Measurements from ENCODE around the gene TUBGCP2. TPM values are rescaled to one million over a fixed set of nuclear protein-coding genes. Genes with fewer than 3 reads are reported as not detected.

TUBGCP2 gene
- polyA plus RNA-seq, 3 donors, result 21.0 to 35.0 (median 26.8) TPM

GRCh38 chr10:133262696-133263095 lies 46.0 kb downstream of the TUBGCP2 start:
- WGBS, 3 donors, result 87 to 89% (median 88%) methylated on average over 12 to 14 of the region's 14 CpGs
- H3K27ac ChIP-seq (ENCODE audit: low read depth, low read length), result no peak overlapping the region

- peak overlapping the region; percentile 56 for H3K27ac ChIP-seq (ENCODE audit: low read depth, low read length)
- 1 to 3% (median 1%) methylated on average over 11 to 77 of the region's 79 CpGs for WGBS, 3 donors
Observed at GRCh38 chr10:133261726-133262325, 46.8 kb downstream of the TUBGCP2 start.

- H3K27ac ChIP-seq (ENCODE audit: low read depth, low read length), result peak overlapping the region; percentile 56
- WGBS, 3 donors, result 19 to 20% (median 19%) methylated on average over 44 to 50 of the region's 50 CpGs
Observed at GRCh38 chr10:133260895-133261725, 47.6 kb downstream of the TUBGCP2 start.

- WGBS, 3 donors, result 49 to 81% (median 52%) methylated on average over 12 of the region's 12 CpGs
- no peak overlapping the region for H3K27ac ChIP-seq (ENCODE audit: low read depth, low read length)
Observed at GRCh38 chr10:133259602-133259989, 49.1 kb downstream of the TUBGCP2 start.

- H3K27ac ChIP-seq (ENCODE audit: low read depth, low read length), result no peak overlapping the region
Observed at GRCh38 chr10:133258818-133259601, 49.7 kb downstream of the TUBGCP2 start.

GRCh38 chr10:133258066-133258817 lies 50.4 kb downstream of the TUBGCP2 start:
- WGBS, 3 donors, result 40 to 47% (median 42%) methylated on average over 21 of the region's 21 CpGs
- no peak overlapping the region for H3K27ac ChIP-seq (ENCODE audit: low read depth, low read length)

More at GRCh38 chr10:133258818-133259601, 49.7 kb downstream of the TUBGCP2 start:
- 25 to 69% (median 34%) methylated on average over 24 of the region's 24 CpGs for WGBS, 3 donors

- WGBS, 3 donors, result 1 to 7% (median 4%) methylated on average over 27 of the region's 27 CpGs
Observed at GRCh38 chr10:133257489-133258065, 51.1 kb downstream of the TUBGCP2 start.

GRCh38 chr10:133255323-133255722 lies 53.3 kb downstream of the TUBGCP2 start:
- WGBS, 3 donors, result 89 to 91% (median 91%) methylated on average over 15 of the region's 15 CpGs
- H3K27ac ChIP-seq (ENCODE audit: low read depth, low read length), result no peak overlapping the region

More at GRCh38 chr10:133257489-133258065, 51.1 kb downstream of the TUBGCP2 start:
- no peak overlapping the region for H3K27ac ChIP-seq (ENCODE audit: low read depth, low read length)

- 34 to 60% (median 54%) methylated on average over 13 of the region's 13 CpGs for WGBS, 3 donors
- no peak overlapping the region for H3K27ac ChIP-seq (ENCODE audit: low read depth, low read length)
Observed at GRCh38 chr10:133254421-133255120, 54.1 kb downstream of the TUBGCP2 start.

GRCh38 chr10:133253361-133253955 lies 55.2 kb downstream of the TUBGCP2 start:
- WGBS, 3 donors, result 72 to 88% (median 75%) methylated on average over 22 of the region's 22 CpGs
- no peak overlapping the region for H3K27ac ChIP-seq (ENCODE audit: low read depth, low read length)

GRCh38 chr10:133252223-133252552 lies 56.5 kb downstream of the TUBGCP2 start:
- WGBS, 3 donors, result 52 to 81% (median 80%) methylated on average over 5 to 12 of the region's 12 CpGs
- no peak overlapping the region for H3K27ac ChIP-seq (ENCODE audit: low read depth, low read length)

- H3K27ac ChIP-seq (ENCODE audit: low read depth, low read length), result no peak overlapping the region
- WGBS, 3 donors, result 62 to 66% (median 65%) methylated on average over 22 to 28 of the region's 28 CpGs
Observed at GRCh38 chr10:133251388-133252222, 57.1 kb downstream of the TUBGCP2 start.

GRCh38 chr10:133249975-133250754 lies 58.5 kb downstream of the TUBGCP2 start:
- no peak overlapping the region for H3K27ac ChIP-seq (ENCODE audit: low read depth, low read length)
- 45 to 69% (median 63%) methylated on average over 11 of the region's 11 CpGs for WGBS, 3 donors

GRCh38 chr10:133249094-133249780 lies 59.4 kb downstream of the TUBGCP2 start:
- no peak overlapping the region for H3K27ac ChIP-seq (ENCODE audit: low read depth, low read length)
- 70 to 80% (median 75%) methylated on average over 20 to 21 of the region's 21 CpGs for WGBS, 3 donors

GRCh38 chr10:133248334-133248715 lies 60.3 kb downstream of the TUBGCP2 start:
- 84 to 88% (median 88%) methylated on average over 12 of the region's 12 CpGs for WGBS, 3 donors
- no peak overlapping the region for H3K27ac ChIP-seq (ENCODE audit: low read depth, low read length)

Measured in adipose tissue (tissue), 3 donors.